Measurements from ENCODE around the gene GALP.
"Not testable (repeated sequence)": the region's sequence is repeated elsewhere in the genome, so short reads cannot be mapped to it uniquely, and the experiment has no call there.

Gene GALP

GRCh38 chr19:56218961-56219360 is 43.2 kb downstream of the GALP start:
- no peaks in the 10 kb centered on the region for H3K36me3 ChIP-seq (ENCODE audit: control insufficient read depth, insufficient read depth, low read length)
- no peak overlapping the region for H3K27ac ChIP-seq (ENCODE audit: low read depth, low read length)
- H3K4me1 ChIP-seq (ENCODE audit: control insufficient read depth, insufficient read depth, low read length), result peaks cover 8% of the 10 kb centered on the region
- no peak overlapping the region for H3K9ac ChIP-seq (ENCODE audit: low read length)
- H3K4me3 ChIP-seq (ENCODE audit: low read depth, low read length), result no peak overlapping the region
- H3K27me3 ChIP-seq (ENCODE audit: control insufficient read depth, insufficient read depth, low read length), result no peaks in the 10 kb centered on the region
- H3K9me3 ChIP-seq (ENCODE audit: control insufficient read depth, insufficient read depth, low read depth, low read length), result no peaks in the 10 kb centered on the region

GRCh38 chr19:56221442-56221841 is 45.6 kb downstream of the GALP start:
- not testable (repeated sequence) for H3K9me3 ChIP-seq (ENCODE audit: control insufficient read depth, insufficient read depth, low read depth, low read length); H3K4me3 ChIP-seq (ENCODE audit: low read depth, low read length); H3K27me3 ChIP-seq (ENCODE audit: control insufficient read depth, insufficient read depth, low read length); H3K9ac ChIP-seq (ENCODE audit: low read length); H3K27ac ChIP-seq (ENCODE audit: low read depth, low read length); H3K4me1 ChIP-seq (ENCODE audit: control insufficient read depth, insufficient read depth, low read length); H3K36me3 ChIP-seq (ENCODE audit: control insufficient read depth, insufficient read depth, low read length)

- no peak overlapping the region for H3K27ac ChIP-seq (ENCODE audit: low read depth, low read length)
- H3K36me3 ChIP-seq (ENCODE audit: control insufficient read depth, insufficient read depth, low read length), result no peaks in the 10 kb centered on the region
- peaks cover 6% of the 10 kb centered on the region for H3K4me1 ChIP-seq (ENCODE audit: control insufficient read depth, insufficient read depth, low read length)
- no peaks in the 10 kb centered on the region for H3K9me3 ChIP-seq (ENCODE audit: control insufficient read depth, insufficient read depth, low read depth, low read length)
- H3K9ac ChIP-seq (ENCODE audit: low read length), result no peak overlapping the region
- H3K27me3 ChIP-seq (ENCODE audit: control insufficient read depth, insufficient read depth, low read length), result no peaks in the 10 kb centered on the region
- no peak overlapping the region for H3K4me3 ChIP-seq (ENCODE audit: low read depth, low read length)
Measured at GRCh38 chr19:56221851-56222250, 46.0 kb downstream of the GALP start.

DNA sequence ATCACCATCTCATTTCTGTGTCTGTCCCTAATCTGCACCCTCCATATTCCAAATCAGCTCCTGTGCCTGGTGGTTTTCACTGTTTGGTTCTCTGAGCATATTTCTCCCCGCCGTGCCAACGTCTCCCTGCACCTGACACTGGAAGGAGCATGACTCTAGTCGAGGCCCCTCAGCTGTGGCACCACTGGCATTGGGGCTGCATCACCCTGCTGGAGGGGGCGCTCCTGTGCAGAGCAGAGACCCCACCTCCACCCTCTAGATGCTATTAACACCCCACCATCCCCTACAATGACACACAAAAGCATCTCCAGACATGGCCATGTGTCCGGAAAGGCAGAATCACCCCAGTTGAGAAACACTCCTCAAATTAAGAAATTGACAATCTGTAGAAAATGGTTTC is 47.1 kb downstream of the GALP start:
- Histone ChIP-seq H3K27ac (ENCODE audit: low read depth, low read length) (no peak overlapping the region), H3K4me1 (ENCODE audit: control insufficient read depth, insufficient read depth, low read length) (no peaks in the 10 kb centered on the region), H3K27me3 (ENCODE audit: control insufficient read depth, insufficient read depth, low read length) (no peaks in the 10 kb centered on the region), H3K9me3 (ENCODE audit: control insufficient read depth, insufficient read depth, low read depth, low read length) (no peaks in the 10 kb centered on the region), H3K36me3 (ENCODE audit: control insufficient read depth, insufficient read depth, low read length) (no peaks in the 10 kb centered on the region), H3K4me3 (ENCODE audit: low read depth, low read length) (no peak overlapping the region), H3K9ac (ENCODE audit: low read length) (no peak overlapping the region)

DNA sequence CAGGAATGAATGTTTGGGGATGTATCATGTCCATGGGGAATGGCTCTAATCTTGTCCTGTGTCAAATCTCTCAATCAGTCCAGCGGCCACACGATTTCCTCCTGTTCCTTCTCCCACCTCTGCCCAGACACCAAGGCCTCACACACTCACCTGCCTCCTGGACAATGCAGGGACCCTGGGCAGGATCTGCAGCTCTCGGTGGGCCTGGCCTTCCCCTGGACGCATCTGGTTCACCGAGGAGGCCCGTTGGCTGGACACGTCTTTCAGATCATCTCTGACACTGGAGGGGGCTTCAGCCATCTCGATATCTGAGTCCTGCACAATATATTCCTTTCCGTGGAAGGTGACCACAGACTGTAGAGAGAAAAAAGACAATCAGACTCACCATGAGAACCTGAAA is 47.7 kb downstream of the GALP start:
- Histone ChIP-seq H3K9me3 (ENCODE audit: control insufficient read depth, insufficient read depth, low read depth, low read length) (no peaks in the 10 kb centered on the region), H3K4me3 (ENCODE audit: low read depth, low read length) (no peak overlapping the region), H3K27me3 (ENCODE audit: control insufficient read depth, insufficient read depth, low read length) (no peaks in the 10 kb centered on the region), H3K27ac (ENCODE audit: low read depth, low read length) (no peak overlapping the region), H3K9ac (ENCODE audit: low read length) (no peak overlapping the region), H3K36me3 (ENCODE audit: control insufficient read depth, insufficient read depth, low read length) (no peaks in the 10 kb centered on the region), H3K4me1 (ENCODE audit: control insufficient read depth, insufficient read depth, low read length) (no peaks in the 10 kb centered on the region)

Measured in HUES6 (cell line).